Left ventricle myocardium inferior (tissue), 1 donor: Measurements from ENCODE around the gene SPATA20. TPM values are rescaled to one million over a fixed set of nuclear protein-coding genes. Genes with fewer than 3 reads are reported as not detected.

ENCODE experiments used
- DNase-seq: peaks from one replicate; pipeline ENCODE4 v3.0.0-alpha.2; 2020
- H3K27ac ChIP-seq: fragments of 200-600 bp; replicated peaks from 2 replicates; pipeline ENCODE4 v1.8.0; 2021
- H3K27me3 ChIP-seq: fragments of 200-600 bp; 2 replicates; pipeline ENCODE4 v1.8.0; 2021; ENCODE audit warnings: low read depth
- H3K36me3 ChIP-seq: fragments of 200-600 bp; 2 replicates; pipeline ENCODE4 v1.8.0; 2021
- H3K4me1 ChIP-seq: fragments of 200-600 bp; 2 replicates; pipeline ENCODE4 v1.8.0; 2021
- H3K4me3 ChIP-seq: fragments of 200-600 bp; 2 replicates; pipeline ENCODE4 v1.8.0; 2021; ENCODE audit warnings: mild to moderate bottlenecking, moderate library complexity
- H3K9me3 ChIP-seq: fragments of 200-600 bp; replicated peaks from 2 replicates; pipeline ENCODE4 v1.8.0; 2021
- CTCF ChIP-seq: fragments of 200-600 bp; IDR thresholded peaks from 2 replicates; pipeline ENCODE4 v1.8.0; 2021; ENCODE audit warnings: antibody characterized with exemption, mild to moderate bottlenecking, borderline replicate concordance
- intact Hi-C: fragments of 100-400 bp; cut with micrococcal nuclease; formaldehyde crosslinking; loops from one replicate; pipeline ENCODE4 v1.11.0; 2022
- total RNA-seq: library from RNA; stranded (reverse); fragmentation: NEBNext Ultra II Directional; extraction: Animal tissue kit (Norgen Biotek cat#: 25700); gene quantifications from one replicate; pipeline ENCODE4 v1.2.1, GENCODE V29; 2021
- donor health status: DM: no; HTN: yes; CAD: no; lungs with severe emphysema.

The SPATA20 gene
- total RNA-seq, 1 donor from 2014 or later: 66.3 TPM

GRCh38 chr17:50588391-50589049, 41.5 kb downstream of the SPATA20 start:
- peak overlapping the region; percentile 66 for H3K27ac ChIP-seq

GRCh38 chr17:50589095-50589705, 42.2 kb downstream of the SPATA20 start:
- Histone ChIP-seq H3K27me3 (no peaks in the 10 kb centered on the region), H3K27ac (peak overlapping the region; percentile 66), H3K4me3 (no peak overlapping the region), H3K36me3 (no peaks in the 10 kb centered on the region), H3K9me3 (no peaks in the 10 kb centered on the region), H3K4me1 (peaks cover 52% of the 10 kb centered on the region)
- no peak for DNase-seq
- TF ChIP-seq CTCF: no peak
- intact Hi-C loops: no loop called here

More at GRCh38 chr17:50588391-50589049, 41.5 kb downstream of the SPATA20 start:
- H3K9me3 ChIP-seq: no peaks in the 10 kb centered on the region
- no peaks in the 10 kb centered on the region for H3K36me3 ChIP-seq
- H3K4me3 ChIP-seq: no peak overlapping the region
- DNase-seq: peak; percentile 38
- H3K27me3 ChIP-seq: no peaks in the 10 kb centered on the region
- H3K4me1 ChIP-seq: peaks cover 56% of the 10 kb centered on the region
- intact Hi-C loops: no loop called here
- TF ChIP-seq CTCF: no peak

- Histone ChIP-seq H3K27ac (no peak overlapping the region), H3K4me1 (peaks cover 42% of the 10 kb centered on the region), H3K27me3 (no peaks in the 10 kb centered on the region), H3K36me3 (no peaks in the 10 kb centered on the region), H3K9me3 (no peaks in the 10 kb centered on the region), H3K4me3 (no peak overlapping the region)
- TF ChIP-seq CTCF: no peak
- DNase-seq: no peak
- intact Hi-C loops: no loop called here
These were observed 44.2 kb downstream of the SPATA20 start for GRCh38 chr17:50590946-50591737.

GRCh38 chr17:50593321-50593720, 46.3 kb downstream of the SPATA20 start:
- Histone ChIP-seq H3K27me3 (no peaks in the 10 kb centered on the region), H3K4me3 (no peak overlapping the region), H3K9me3 (no peaks in the 10 kb centered on the region), H3K36me3 (no peaks in the 10 kb centered on the region), H3K4me1 (peaks cover 35% of the 10 kb centered on the region), H3K27ac (no peak overlapping the region)
- DNase-seq: peak; percentile 41
- no peak for TF ChIP-seq CTCF
- intact Hi-C loops: no loop called here

- intact Hi-C loops: no loop called here
- Histone ChIP-seq H3K4me1 (peaks cover 26% of the 10 kb centered on the region), H3K9me3 (no peaks in the 10 kb centered on the region), H3K27ac (no peak overlapping the region), H3K27me3 (no peaks in the 10 kb centered on the region), H3K4me3 (no peak overlapping the region), H3K36me3 (no peaks in the 10 kb centered on the region)
- DNase-seq: no peak
- no peak for TF ChIP-seq CTCF
These were observed 47.3 kb downstream of the SPATA20 start for GRCh38 chr17:50594128-50594823.
